Keratinocyte (primary cell): ENCODE data around the gene GREB1. TPM values are rescaled to one million over a fixed set of nuclear protein-coding genes. Genes with fewer than 3 reads are reported as not detected.

Experiments used
- DNase-seq: peaks from one replicate; pipeline ENCODE4 v3.0.0-alpha.2; 2011; ENCODE audit warnings: low read depth, missing footprints, low spot score
- FAIRE-seq: peaks from 2 replicates; lab custom pipeline; 2011; peaks lifted over from hg19 to GRCh38; lab: Jason Lieb, UNC
- H2AFZ ChIP-seq: 2 replicates; pipeline ENCODE4 v1.6.0; 2012; ENCODE audit warnings: low read length, control low read depth, inconsistent platforms; ENCODE audit not compliant: control insufficient read depth
- H3K27ac ChIP-seq: 2 replicates; pipeline ENCODE4 v1.5.1; 2011; ENCODE audit warnings: low read length; ENCODE audit not compliant: control insufficient read depth, insufficient read depth
- H3K27me3 ChIP-seq: 3 replicates; pipeline ENCODE4 v1.6.0; 2011; ENCODE audit warnings: low read length; ENCODE audit not compliant: control insufficient read depth, insufficient read depth; ENCODE audit errors: extremely low read depth
- H3K36me3 ChIP-seq, 2 experiments: 2 replicates in 1 of 2; 3 replicates in 1 of 2; pipeline ENCODE4 v1.5.1; 2011; ENCODE audit warnings: low read length in 2 of 2, mild to moderate bottlenecking in 1 of 2; ENCODE audit not compliant: control insufficient read depth in 2 of 2, insufficient read depth in 2 of 2; ENCODE audit errors: extremely low read depth in 1 of 2
- H3K4me1 ChIP-seq: 3 replicates; pipeline ENCODE4 v1.5.1; 2011; ENCODE audit warnings: low read length; ENCODE audit not compliant: control insufficient read depth, insufficient read depth; ENCODE audit errors: extremely low read depth
- H3K4me2 ChIP-seq: 3 replicates; pipeline ENCODE4 v1.6.0; 2011; ENCODE audit warnings: low read depth, low read length; ENCODE audit not compliant: control insufficient read depth, insufficient read depth; ENCODE audit errors: extremely low read depth
- H3K4me3 ChIP-seq, 3 experiments: fragments of 200-600 bp in 1 of 3; sonication (generic) in 1 of 3; 2 replicates in 2 of 3; 3 replicates in 1 of 3; pipeline ENCODE4 v1.5.1; 2011 to 2016; ENCODE audit warnings: low read length in 3 of 3, mild to moderate bottlenecking in 3 of 3, control low read depth in 2 of 3, inconsistent platforms in 1 of 3, low read depth in 1 of 3, mixed read lengths in 1 of 3, mixed run types in 1 of 3, moderate library complexity in 1 of 3; ENCODE audit not compliant: control insufficient read depth in 2 of 3, insufficient read depth in 2 of 3; ENCODE audit errors: extremely low read depth in 1 of 3
- H3K79me2 ChIP-seq: 2 replicates; pipeline ENCODE4 v1.6.0; 2012; ENCODE audit warnings: low read length; ENCODE audit not compliant: control insufficient read depth, insufficient read depth
- H3K9ac ChIP-seq: 3 replicates; pipeline ENCODE4 v1.6.0; 2011; ENCODE audit warnings: low read length; ENCODE audit not compliant: control insufficient read depth, insufficient read depth; ENCODE audit errors: extremely low read depth
- H3K9me1 ChIP-seq: 3 replicates; pipeline ENCODE4 v1.6.0; 2011; ENCODE audit warnings: low read length; ENCODE audit not compliant: control insufficient read depth, insufficient read depth; ENCODE audit errors: extremely low read depth
- H3K9me3 ChIP-seq: 2 replicates; pipeline ENCODE4 v1.5.1; 2012; ENCODE audit warnings: low read depth, low read length; ENCODE audit not compliant: control insufficient read depth
- H4K20me1 ChIP-seq: 3 replicates; pipeline ENCODE4 v1.6.0; 2011; ENCODE audit warnings: low read length; ENCODE audit not compliant: control insufficient read depth, insufficient read depth; ENCODE audit errors: extremely low read depth
- EZH2 ChIP-seq: IDR thresholded peaks from one replicate; pipeline ENCODE4 v1.6.1; 2012; ENCODE audit warnings: inconsistent platforms, mild to moderate bottlenecking, low read length, moderate library complexity
- dilution Hi-C: fragments of 300-500 bp; cut with MboI; formaldehyde crosslinking; loops from one replicate; pipeline ENCODE4 v1.7.0; 2020; ENCODE audit warnings: low sequenced_read_pairs; ENCODE audit not compliant: extremely low pct_ligation_motif_present
- polyA plus RNA-seq, 5 experiments: library from polyadenylated mRNA; depleted of rRNA in 3 of 5; stranded (reverse) in 3 of 5; stranded (forward) in 1 of 5; unstranded in 1 of 5; fragments of >200 nt; gene quantifications; 1 replicate in 1 of 5; 2 replicates in 3 of 5; 3 replicates in 1 of 5; pipeline versions ENCODE4 v1.2.1 to v1.2.3, GENCODE V29; 2011 to 2012; ENCODE audit warnings: missing spikeins in 2 of 5, low read depth in 1 of 5, low replicate concordance in 1 of 5
- TF ChIP-seq, protein P1 (sequence below), 3 experiments: IDR thresholded peaks in 1 of 3; conservative IDR thresholded peaks in 1 of 3; optimal IDR thresholded peaks in 1 of 3; 2 replicates in 2 of 3; 3 replicates in 1 of 3; pipeline versions ENCODE3 to v1.5.1; 2011; ENCODE audit warnings: low read length in 3 of 3, mild to moderate bottlenecking in 3 of 3, moderate library complexity in 2 of 3, control low read depth in 1 of 3, inconsistent platforms in 1 of 3; ENCODE audit not compliant: insufficient read depth in 2 of 3; ENCODE audit errors: extremely low read depth in 1 of 3

The GREB1 gene
- polyA plus RNA-seq, 1 donor (not counting 4 experiments of a cell fraction or from before 2014, with no cell fraction given), result 0.13 TPM

- Histone ChIP-seq H3K36me3 (no peaks in the 10 kb centered on the region), H3K9me1 (no peaks in the 10 kb centered on the region), H3K4me2 (no peak overlapping the region), H3K79me2 (no peaks in the 10 kb centered on the region), H3K27ac (no peak overlapping the region), H2AFZ (no peak overlapping the region), H3K9me3 (no peaks in the 10 kb centered on the region), H4K20me1 (no peaks in the 10 kb centered on the region), H3K27me3 (peaks cover 8% of the 10 kb centered on the region), H3K4me1 (no peaks in the 10 kb centered on the region), H3K4me3 (no peak overlapping the region), H3K9ac (no peak overlapping the region)
- dilution Hi-C loops, result no loop called here
- no peak for DNase-seq
- no peak for FAIRE-seq
- TF ChIP-seq, protein P1, sequence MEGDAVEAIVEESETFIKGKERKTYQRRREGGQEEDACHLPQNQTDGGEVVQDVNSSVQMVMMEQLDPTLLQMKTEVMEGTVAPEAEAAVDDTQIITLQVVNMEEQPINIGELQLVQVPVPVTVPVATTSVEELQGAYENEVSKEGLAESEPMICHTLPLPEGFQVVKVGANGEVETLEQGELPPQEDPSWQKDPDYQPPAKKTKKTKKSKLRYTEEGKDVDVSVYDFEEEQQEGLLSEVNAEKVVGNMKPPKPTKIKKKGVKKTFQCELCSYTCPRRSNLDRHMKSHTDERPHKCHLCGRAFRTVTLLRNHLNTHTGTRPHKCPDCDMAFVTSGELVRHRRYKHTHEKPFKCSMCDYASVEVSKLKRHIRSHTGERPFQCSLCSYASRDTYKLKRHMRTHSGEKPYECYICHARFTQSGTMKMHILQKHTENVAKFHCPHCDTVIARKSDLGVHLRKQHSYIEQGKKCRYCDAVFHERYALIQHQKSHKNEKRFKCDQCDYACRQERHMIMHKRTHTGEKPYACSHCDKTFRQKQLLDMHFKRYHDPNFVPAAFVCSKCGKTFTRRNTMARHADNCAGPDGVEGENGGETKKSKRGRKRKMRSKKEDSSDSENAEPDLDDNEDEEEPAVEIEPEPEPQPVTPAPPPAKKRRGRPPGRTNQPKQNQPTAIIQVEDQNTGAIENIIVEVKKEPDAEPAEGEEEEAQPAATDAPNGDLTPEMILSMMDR (optimal IDR thresholded peaks at IDR 0.05 in 1 of 3, IDR thresholded peaks at IDR 0.05 in 1 of 3, conservative IDR thresholded peaks at IDR 0.05 in 1 of 3; ENCODE audit: extremely low read depth in 1 of 3, insufficient read depth in 2 of 3, low read length in 3 of 3), result no peak
- TF ChIP-seq EZH2, result no peak
Measured at GRCh38 chr2:11495844-11496681, 37.8 kb upstream of the GREB1 start.

- H3K9ac ChIP-seq, result no peak overlapping the region
- H3K4me2 ChIP-seq, result no peak overlapping the region
- H3K36me3 ChIP-seq, result no peaks in the 10 kb centered on the region
- H2AFZ ChIP-seq, result no peak overlapping the region
- peaks cover 8% of the 10 kb centered on the region for H3K27me3 ChIP-seq
- no peak overlapping the region for H3K27ac ChIP-seq
- FAIRE-seq (no peak), DNase-seq (no peak)
- no peak overlapping the region for H3K4me3 ChIP-seq
- TF ChIP-seq, protein P1 (optimal IDR thresholded peaks at IDR 0.05 in 1 of 3, IDR thresholded peaks at IDR 0.05 in 1 of 3, conservative IDR thresholded peaks at IDR 0.05 in 1 of 3; ENCODE audit: extremely low read depth in 1 of 3, insufficient read depth in 2 of 3, low read length in 3 of 3), result no peak
- no peak for TF ChIP-seq EZH2
- no peaks in the 10 kb centered on the region for H3K9me1 ChIP-seq
- H3K79me2 ChIP-seq, result no peaks in the 10 kb centered on the region
- H4K20me1 ChIP-seq, result no peaks in the 10 kb centered on the region
- dilution Hi-C loops, result no loop called here
- H3K4me1 ChIP-seq, result no peaks in the 10 kb centered on the region
- H3K9me3 ChIP-seq, result no peaks in the 10 kb centered on the region
Measured at GRCh38 chr2:11498543-11499034, 35.3 kb upstream of the GREB1 start.
